GM19239 (cell line): Measurements from ENCODE around the gene CYP46A1.
A peak's percentile ranks its signal among the peaks of the same experiment; 100 is the strongest.

Experiments
- DNase-seq: peaks from one replicate; pipeline ENCODE4 v3.0.0; 2011; ENCODE audit warnings: low spot score; ENCODE audit not compliant: insufficient read length
- FAIRE-seq: peaks from 2 replicates; lab custom pipeline; 2011; peaks lifted over from hg19 to GRCh38; lab: Jason Lieb, UNC

Gene CYP46A1

GRCh38 chr14:99704037-99704436 lies 19.9 kb downstream of the CYP46A1 start:
- no peak for FAIRE-seq
- no peak for DNase-seq

- FAIRE-seq = no peak
- DNase-seq = no peak
Measured at GRCh38 chr14:99706107-99706900, 22.2 kb downstream of the CYP46A1 start.

- no peak for DNase-seq
- no peak for FAIRE-seq
Measured at GRCh38 chr14:99707420-99707819, 23.3 kb downstream of the CYP46A1 start.

GRCh38 chr14:99707921-99708320 lies 23.8 kb downstream of the CYP46A1 start:
- FAIRE-seq = no peak
- no peak for DNase-seq

GRCh38 chr14:99708449-99708848 lies 24.4 kb downstream of the CYP46A1 start:
- DNase-seq (no peak), FAIRE-seq (no peak)

GRCh38 chr14:99713972-99714371 lies 29.9 kb downstream of the CYP46A1 start:
- DNase-seq = no peak
- FAIRE-seq = no peak

GRCh38 chr14:99715266-99716000 lies 31.3 kb downstream of the CYP46A1 start:
- FAIRE-seq (no peak), DNase-seq (no peak)

- FAIRE-seq (no peak), DNase-seq (no peak)
Measured at GRCh38 chr14:99716091-99716849, 32.2 kb downstream of the CYP46A1 start.

- FAIRE-seq (no peak), DNase-seq (no peak)
Measured at GRCh38 chr14:99716850-99717681, 33.0 kb downstream of the CYP46A1 start.

- FAIRE-seq = no peak
- no peak for DNase-seq
Measured at GRCh38 chr14:99717682-99718013, 33.5 kb downstream of the CYP46A1 start.

GRCh38 chr14:99718031-99718810 lies 34.1 kb downstream of the CYP46A1 start:
- peak; percentile 65 for FAIRE-seq
- no peak for DNase-seq

- FAIRE-seq = no peak
- DNase-seq = no peak
Measured at GRCh38 chr14:99718811-99719192, 34.7 kb downstream of the CYP46A1 start.

- FAIRE-seq = no peak
- no peak for DNase-seq
Measured at GRCh38 chr14:99720941-99721791, 37.1 kb downstream of the CYP46A1 start.

GRCh38 chr14:99721792-99722516 lies 37.9 kb downstream of the CYP46A1 start:
- FAIRE-seq = no peak

GRCh38 chr14:99722741-99723140 lies 38.6 kb downstream of the CYP46A1 start:
- FAIRE-seq (no peak), DNase-seq (no peak)

More at GRCh38 chr14:99721792-99722516, 37.9 kb downstream of the CYP46A1 start:
- DNase-seq = no peak

GRCh38 chr14:99724196-99724891 lies 40.2 kb downstream of the CYP46A1 start:
- DNase-seq = no peak

More at GRCh38 chr14:99724196-99724891, 40.2 kb downstream of the CYP46A1 start:
- FAIRE-seq = no peak
